Activated T-cell treated with anti-CD3 and anti-CD28 coated beads for 24 hours (primary cell): ENCODE data around the gene ERICH6.
"Not testable (repeated sequence)": the region's sequence is repeated elsewhere in the genome, so short reads cannot be mapped to it uniquely, and the experiment has no call there.

Experiments
- DNase-seq: peaks from one replicate; pipeline ENCODE4 v3.0.0-alpha.2; 2020; ENCODE audit warnings: low read depth

The ERICH6 gene

GRCh38 chr3:150682279-150682678 is 21.4 kb downstream of the ERICH6 start:
- DNase-seq: no peak

DNA sequence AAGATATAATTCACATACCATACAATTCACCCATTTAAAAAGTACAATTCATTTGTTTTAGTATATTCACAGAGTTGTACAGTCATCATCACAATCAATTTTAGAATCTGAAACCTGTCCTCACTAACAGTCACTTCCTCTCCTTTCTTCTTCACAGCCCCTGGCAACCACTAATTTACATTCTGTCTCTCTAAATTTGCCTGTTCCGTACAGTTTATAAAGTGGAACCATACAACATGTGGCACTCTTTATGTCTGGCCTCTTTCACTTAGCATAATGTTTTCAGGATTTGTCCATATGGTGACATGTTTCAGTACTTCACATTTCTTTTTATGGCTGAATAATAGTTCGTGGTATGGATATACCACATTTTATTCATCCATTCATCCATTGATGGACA is 22.7 kb downstream of the ERICH6 start:
- DNase-seq: no peak

- no peak for DNase-seq
These were observed 23.2 kb downstream of the ERICH6 start for GRCh38 chr3:150680562-150680961.

DNA sequence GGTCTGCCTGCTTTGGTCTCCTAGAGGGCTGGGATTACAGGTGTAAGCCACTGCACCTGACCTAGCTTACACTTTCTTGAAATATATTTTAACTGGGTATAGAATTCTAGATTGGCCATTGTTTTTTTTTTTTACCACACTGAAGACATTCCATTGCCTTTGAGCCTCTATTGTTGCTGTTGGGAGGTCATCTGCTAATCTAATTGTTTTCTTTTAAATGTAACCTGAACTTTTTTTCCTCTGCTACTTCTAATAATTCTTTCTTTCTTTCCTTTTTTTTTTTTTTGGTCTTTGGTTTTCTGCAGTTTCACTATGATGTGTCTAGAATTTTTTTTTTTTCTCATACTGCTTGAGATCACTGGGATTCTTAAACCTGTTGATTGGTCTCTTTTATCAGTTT is 28.1 kb downstream of the ERICH6 start:
- DNase-seq: no peak

- DNase-seq: no peak
These were observed 29.8 kb downstream of the ERICH6 start for GRCh38 chr3:150673966-150674365.

DNA sequence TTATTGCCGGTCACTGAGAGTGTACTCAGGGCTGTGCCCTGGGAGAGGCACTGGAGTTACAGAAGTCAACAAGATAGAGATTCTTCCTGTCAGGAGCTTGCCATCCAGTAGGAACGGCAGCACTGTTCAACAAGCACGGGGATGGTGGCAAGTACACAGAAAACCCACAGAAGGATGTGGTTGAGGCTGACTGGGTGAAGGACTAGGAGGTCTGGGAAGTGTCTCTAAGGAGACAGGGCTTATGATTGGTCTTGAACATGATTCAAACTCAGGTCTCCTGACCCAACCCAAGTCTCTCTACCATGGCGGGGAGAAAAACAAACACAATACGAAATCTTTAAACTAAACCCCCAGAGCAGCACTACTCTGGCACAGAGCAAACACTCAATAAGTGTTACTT is 37.6 kb downstream of the ERICH6 start:
- no peak for DNase-seq

GRCh38 chr3:150663461-150663860 is 40.3 kb downstream of the ERICH6 start:
- no peak for DNase-seq

- DNase-seq: no peak
These were observed 41.1 kb downstream of the ERICH6 start for GRCh38 chr3:150662410-150663200.

DNA sequence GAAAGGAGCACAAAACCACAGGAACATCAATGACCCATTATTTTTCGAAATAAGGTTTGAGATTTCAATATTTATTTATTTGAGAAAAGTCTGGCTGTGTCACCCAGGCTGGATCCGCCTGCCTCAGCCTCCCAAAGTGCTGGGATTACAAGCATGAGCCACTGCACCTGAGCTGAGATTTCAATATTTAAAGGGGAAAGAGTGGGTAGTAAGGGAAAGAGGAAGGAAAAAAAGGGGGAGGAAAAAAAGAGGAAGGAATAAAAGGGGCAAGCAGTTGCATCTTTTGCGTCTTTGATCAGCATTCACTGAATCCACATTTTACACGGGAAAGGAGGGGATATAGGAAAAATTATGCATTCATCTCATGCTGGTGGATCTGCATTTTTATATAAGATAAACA is 47.4 kb downstream of the ERICH6 start:
- DNase-seq: no peak

GRCh38 chr3:150653110-150653561 is 50.6 kb downstream of the ERICH6 start:
- DNase-seq: no peak

DNA sequence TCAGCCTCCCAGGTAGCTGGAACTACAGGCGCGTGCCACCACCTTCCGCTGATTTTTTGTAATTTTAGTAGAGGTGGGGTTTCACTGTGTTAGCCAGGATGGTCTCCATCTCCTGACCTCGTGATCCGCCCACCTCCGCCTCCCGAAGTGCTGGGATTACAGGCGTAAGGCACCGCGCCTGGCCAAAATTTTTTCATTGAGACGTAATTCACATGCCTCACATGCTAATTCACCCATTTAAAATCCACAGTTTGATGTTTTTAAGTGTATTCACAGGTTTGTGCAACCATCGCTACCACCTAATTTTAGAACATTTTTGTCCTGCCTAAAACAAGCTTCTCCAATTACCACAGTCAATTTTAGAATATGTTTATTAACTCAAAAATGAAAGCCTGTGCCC is 63.5 kb downstream of the ERICH6 start:
- DNase-seq: no peak

DNA sequence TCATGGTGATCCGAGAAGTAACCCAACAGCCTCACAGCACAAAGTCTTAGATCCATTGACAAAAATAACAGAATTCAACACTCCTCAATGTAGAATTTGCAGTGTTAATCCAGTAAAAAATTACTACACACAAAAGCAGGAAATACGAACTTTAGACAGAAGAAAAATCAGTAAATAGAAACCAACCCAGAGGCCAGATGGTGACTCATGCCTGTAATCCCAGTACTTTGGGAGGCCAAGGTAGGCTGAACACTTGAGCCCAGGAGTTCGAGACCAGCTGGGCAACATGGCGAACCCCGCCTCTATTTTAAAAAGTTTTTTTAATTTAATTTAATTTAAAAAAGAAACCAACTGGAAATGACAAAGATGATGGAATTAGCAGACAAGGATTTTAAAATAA is 64.5 kb downstream of the ERICH6 start:
- DNase-seq: no peak

- no peak for DNase-seq
These were observed 67.5 kb downstream of the ERICH6 start for GRCh38 chr3:150636258-150636657.

GRCh38 chr3:150635526-150635925 is 68.2 kb downstream of the ERICH6 start:
- DNase-seq: no peak

GRCh38 chr3:150635076-150635475 is 68.6 kb downstream of the ERICH6 start:
- DNase-seq: no peak

DNA sequence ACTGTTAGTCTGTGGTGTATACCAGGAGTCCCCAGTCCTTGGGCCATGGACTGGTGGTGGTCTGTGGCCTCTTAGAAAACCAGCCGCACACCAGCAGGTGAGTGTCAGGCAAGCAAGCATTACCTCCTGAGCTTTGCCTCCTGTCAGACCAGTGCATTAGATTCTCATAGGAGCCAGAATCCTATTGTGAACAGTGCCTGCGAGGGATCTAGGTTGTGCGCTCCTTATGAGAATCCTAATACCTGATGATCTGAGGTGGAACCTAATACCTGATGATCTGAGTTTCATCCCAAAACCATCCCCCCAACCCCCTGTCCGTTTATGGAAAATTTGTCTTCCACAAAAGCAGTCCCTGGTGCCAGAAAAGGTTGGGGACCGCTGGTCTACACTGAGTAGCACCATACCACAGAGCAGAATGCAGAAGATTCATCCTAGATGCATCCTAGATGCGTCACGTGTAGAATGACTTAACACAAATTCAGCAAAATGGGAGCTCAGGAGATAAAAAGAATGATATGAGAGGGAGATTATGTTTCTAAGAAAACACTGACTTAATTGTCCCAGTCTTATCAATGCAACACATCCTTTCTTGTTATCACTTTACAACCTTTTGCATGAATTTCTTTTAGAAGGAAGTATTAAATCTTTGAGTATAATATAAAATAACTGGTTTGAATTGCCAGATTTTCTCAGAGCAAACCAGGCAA is 72.1 kb downstream of the ERICH6 start:
- no peak for DNase-seq

- DNase-seq: no peak
These were observed 76.2 kb downstream of the ERICH6 start for GRCh38 chr3:150627557-150627956.

- no peak for DNase-seq
These were observed 77.4 kb downstream of the ERICH6 start for GRCh38 chr3:150626148-150626930.

DNA sequence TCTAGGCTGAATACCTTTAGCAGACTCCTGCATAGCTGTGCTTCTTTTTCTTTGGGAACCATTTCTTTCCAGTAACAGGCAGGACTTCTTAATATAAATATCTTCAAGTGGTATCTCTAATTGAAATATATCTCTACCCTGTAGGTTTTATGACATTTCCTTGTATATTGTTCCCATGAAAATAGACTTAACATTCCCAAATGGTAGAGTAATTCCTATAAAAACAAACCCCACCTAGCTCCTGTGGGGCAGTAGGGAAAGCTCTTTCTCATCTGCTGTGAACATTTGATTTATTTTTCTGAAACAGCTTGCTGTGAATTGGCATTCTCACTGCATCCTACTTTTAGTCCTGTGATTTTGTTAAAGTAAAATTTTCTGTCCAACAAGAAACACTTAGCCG is 79.8 kb downstream of the ERICH6 start:
- DNase-seq: no peak

GRCh38 chr3:150622955-150623354 is 80.8 kb downstream of the ERICH6 start:
- not testable (repeated sequence) for DNase-seq

DNA sequence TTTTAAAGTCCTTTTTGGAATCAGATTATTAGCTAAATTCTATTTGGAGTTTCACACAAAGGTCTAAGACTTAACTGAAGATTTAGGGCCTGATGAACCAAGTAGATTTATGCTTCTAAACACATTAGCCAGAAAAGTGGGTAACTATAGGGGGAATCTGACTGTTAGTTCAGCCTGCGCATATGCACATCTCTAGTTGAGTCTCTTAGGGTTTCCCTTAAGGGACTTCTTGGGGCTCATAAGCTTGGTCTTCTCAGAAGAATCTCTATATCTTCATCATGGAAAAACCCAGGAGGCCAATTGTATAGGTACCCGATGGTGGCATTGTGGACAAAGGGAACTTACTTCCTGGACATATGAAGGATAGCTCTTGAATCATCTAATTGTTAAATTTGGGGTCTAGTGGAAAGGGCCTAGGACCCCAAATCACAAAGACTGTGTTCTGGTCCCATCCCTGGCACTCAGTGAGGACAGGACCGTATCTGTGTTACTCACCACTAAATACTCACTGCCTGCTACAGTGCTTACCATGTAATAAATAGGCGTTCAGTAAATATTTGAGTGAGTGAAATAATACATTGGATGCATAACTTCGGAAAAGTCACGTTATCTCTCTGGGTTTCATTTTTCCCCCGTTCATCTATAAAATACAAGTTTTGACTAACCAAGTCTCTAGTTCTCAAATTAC is 83.6 kb downstream of the ERICH6 start:
- no peak for DNase-seq
